Thyroid gland (tissue), 4 donors: ENCODE data around the gene MYO1A. TPM values are rescaled to one million over a fixed set of nuclear protein-coding genes. Genes with fewer than 3 reads are reported as not detected.

Source experiments
- DNase-seq, 2 donors: peaks; one replicate each; pipeline ENCODE4 v3.0.0-alpha.2; 2019
- H3K27ac ChIP-seq, 3 donors: fragments of 200-600 bp; sonication (generic); 1 replicate in 2 of 3; 2 replicates in 1 of 3; pipeline ENCODE4 v1.5.1; 2016 to 2019; ENCODE audit warnings: mild to moderate bottlenecking in 1 of 3, moderate library complexity in 1 of 3
- H3K27me3 ChIP-seq: fragments of 200-600 bp; sonication (generic); one replicate; pipeline ENCODE4 v1.5.1; 2019
- H3K36me3 ChIP-seq, 2 donors: fragments of 200-600 bp; sonication (generic); one replicate each; pipeline ENCODE4 v1.5.1; 2016 to 2019
- H3K4me1 ChIP-seq, 2 donors: fragments of 200-600 bp; sonication (generic); one replicate each; pipeline ENCODE4 v1.5.1; 2017 to 2019
- H3K4me3 ChIP-seq, 3 donors: fragments of 200-600 bp; sonication (generic); replicated peaks in 1 of 3; 1 replicate in 2 of 3; 2 replicates in 1 of 3; pipeline ENCODE4 v1.5.1; 2016; ENCODE audit warnings: mild to moderate bottlenecking in 1 of 3
- H3K9me3 ChIP-seq: fragments of 200-600 bp; sonication (generic); one replicate; pipeline ENCODE4 v1.5.1; 2017
- CTCF ChIP-seq, 6 experiments: fragments of 200-600 bp in 3 of 6; fragments of 450-650 bp in 3 of 6; sonication (generic) in 3 of 6; IDR thresholded peaks; one replicate each; pipeline ENCODE4 v1.5.1; 2016 to 2019; ENCODE audit warnings: antibody characterized with exemption in 6 of 6, mild to moderate bottlenecking in 2 of 6, inconsistent platforms in 1 of 6, moderate library complexity in 1 of 6
- POLR2A ChIP-seq, 2 donors: fragments of 450-650 bp; IDR thresholded peaks; one replicate each; pipeline ENCODE4 v1.6.1; 2017; ENCODE audit warnings: antibody characterized with exemption in 2 of 2, mild to moderate bottlenecking in 2 of 2, moderate library complexity in 1 of 2
- WGBS, 2 donors: methylation state at CpG; one replicate each; pipeline ENCODE4 v1.1.5; 2017; 5-methylcytosine and 5-hydroxymethylcytosine counted together
- intact Hi-C: fragments of 100-400 bp; cut with DNase I; formaldehyde crosslinking; loops from one replicate; pipeline ENCODE4 v1.15.1; 2023
- total RNA-seq, 4 donors: library from RNA; depleted of rRNA; stranded (reverse); fragments of >200 nt; gene quantifications; one replicate each; pipeline ENCODE4 v1.2.3, GENCODE V29; 2016

The MYO1A gene
- total RNA-seq, 4 donors from 2014 or later = not detected

- intact Hi-C loops = loop anchor here (5.0 kb wide), 1 partner anchor 43 kb away; the partner anchor contains the start of gene STAT6
- H3K9me3 ChIP-seq = no peaks in the 10 kb centered on the region
- H3K4me3 ChIP-seq = no peak overlapping the region
- DNase-seq = peak; percentile 64 to 68
- peak overlapping the region in 2 of 3 donors; percentile 39 to 47 for H3K27ac ChIP-seq
- 31 to 33% methylated on average over 3 of the region's 3 CpGs for WGBS, 2 donors
- no peaks in the 10 kb centered on the region for H3K27me3 ChIP-seq
- H3K36me3 ChIP-seq = peaks cover 3 to 6% of the 10 kb centered on the region in 2 donors
- TF ChIP-seq CTCF (IDR thresholded peaks at IDR 0.05) (peak; percentile 44 to 96 (median 87)), POLR2A (IDR thresholded peaks at IDR 0.05) (no peak)
- H3K4me1 ChIP-seq = peaks cover 0 to 4% of the 10 kb centered on the region in 2 donors
Measured at GRCh38 chr12:57069523-57069922, 19.6 kb upstream of the MYO1A start.

- DNase-seq = no peak
- 85 to 91% methylated on average over 2 of the region's 2 CpGs for WGBS, 2 donors
- Histone ChIP-seq H3K4me1 (peaks cover 0 to 4% of the 10 kb centered on the region in 2 donors), H3K27me3 (no peaks in the 10 kb centered on the region), H3K27ac (no peak overlapping the region), H3K9me3 (no peaks in the 10 kb centered on the region), H3K4me3 (no peak overlapping the region), H3K36me3 (no peaks in the 10 kb centered on the region)
- intact Hi-C loops = loop anchor here (5.0 kb wide), 1 partner anchor 46 kb away; the partner anchor contains the start of gene STAT6
- TF ChIP-seq CTCF (IDR thresholded peaks at IDR 0.05) (no peak), POLR2A (IDR thresholded peaks at IDR 0.05) (no peak)
Measured at GRCh38 chr12:57066245-57066644, 16.3 kb upstream of the MYO1A start.

- no peak for DNase-seq
- Histone ChIP-seq H3K27ac (no peak overlapping the region), H3K9me3 (no peaks in the 10 kb centered on the region), H3K27me3 (no peaks in the 10 kb centered on the region), H3K4me3 (no peak overlapping the region), H3K36me3 (peaks cover 0 to 6% of the 10 kb centered on the region in 2 donors), H3K4me1 (no peaks in the 10 kb centered on the region)
- WGBS, 2 donors = 71 to 84% methylated on average over 5 of the region's 5 CpGs
- TF ChIP-seq POLR2A (IDR thresholded peaks at IDR 0.05) (no peak), CTCF (IDR thresholded peaks at IDR 0.05) (no peak)
- intact Hi-C loops = no loop called here
Measured at GRCh38 chr12:57063991-57064685, 14.2 kb upstream of the MYO1A start.

GRCh38 chr12:57058454-57058853 lies 8.5 kb upstream of the MYO1A start:
- intact Hi-C loops = no loop called here
- WGBS, 2 donors = 94 to 97% methylated on average over 1 of the region's 1 CpG
- no peak for TF ChIP-seq POLR2A (IDR thresholded peaks at IDR 0.05)
- TF ChIP-seq CTCF (IDR thresholded peaks at IDR 0.05) = no peak
- no peak for DNase-seq
- Histone ChIP-seq H3K27me3 (no peaks in the 10 kb centered on the region), H3K36me3 (peaks cover 9 to 10% of the 10 kb centered on the region in 2 donors), H3K27ac (no peak overlapping the region), H3K9me3 (no peaks in the 10 kb centered on the region), H3K4me1 (no peaks in the 10 kb centered on the region), H3K4me3 (no peak overlapping the region)

- no peak overlapping the region for H3K4me3 ChIP-seq
- no peaks in the 10 kb centered on the region for H3K27me3 ChIP-seq
- intact Hi-C loops = no loop called here
- TF ChIP-seq CTCF (IDR thresholded peaks at IDR 0.05) (no peak), POLR2A (IDR thresholded peaks at IDR 0.05) (no peak)
- peaks cover 9 to 10% of the 10 kb centered on the region in 2 donors for H3K36me3 ChIP-seq
- H3K27ac ChIP-seq = peak overlapping the region in 1 of 3 donors; percentile 21
- no peak for DNase-seq
- no peaks in the 10 kb centered on the region for H3K4me1 ChIP-seq
- 82 to 94% methylated on average over 6 of the region's 6 CpGs for WGBS, 2 donors
- no peaks in the 10 kb centered on the region for H3K9me3 ChIP-seq
Measured at GRCh38 chr12:57057067-57057751, 7.3 kb upstream of the MYO1A start.
